Osteoblast (primary cell): Measurements from ENCODE around the gene CELSR1. TPM values are rescaled to one million over a fixed set of nuclear protein-coding genes. Genes with fewer than 3 reads are reported as not detected.

Source experiments
- DNase-seq: peaks from one replicate; pipeline ENCODE4 v3.0.0; 2011; ENCODE audit warnings: low spot score, mixed read lengths; ENCODE audit not compliant: insufficient read length; ENCODE audit errors: missing footprints
- H2AFZ ChIP-seq: 2 replicates; pipeline ENCODE4 v1.6.0; 2011; ENCODE audit warnings: mild to moderate bottlenecking, low read length
- H3K27ac ChIP-seq: 2 replicates; pipeline ENCODE4 v1.5.1; 2011; ENCODE audit warnings: mild to moderate bottlenecking, low read depth, low read length, moderate library complexity
- H3K27me3 ChIP-seq: 2 replicates; pipeline ENCODE4 v1.6.0; 2012; ENCODE audit warnings: mild to moderate bottlenecking, control low read depth, inconsistent platforms, low read length, moderate library complexity; ENCODE audit not compliant: insufficient read depth
- H3K36me3 ChIP-seq: 2 replicates; pipeline ENCODE4 v1.5.1; 2011; ENCODE audit warnings: mild to moderate bottlenecking, low read length, control low read depth, moderate library complexity; ENCODE audit not compliant: insufficient read depth
- H3K4me1 ChIP-seq: 2 replicates; pipeline ENCODE4 v1.5.1; 2011; ENCODE audit warnings: mild to moderate bottlenecking, low read length, control low read depth, moderate library complexity; ENCODE audit not compliant: insufficient read depth
- H3K4me2 ChIP-seq: 2 replicates; pipeline ENCODE4 v1.6.0; 2011; ENCODE audit warnings: mild to moderate bottlenecking, low read length; ENCODE audit not compliant: insufficient read depth
- H3K4me3 ChIP-seq: fragments of 200-600 bp; sonication (generic); 3 replicates; pipeline ENCODE4 v1.5.1; 2012; ENCODE audit warnings: mild to moderate bottlenecking, low read length, inconsistent platforms; ENCODE audit not compliant: insufficient read depth
- H3K79me2 ChIP-seq: 2 replicates; pipeline ENCODE4 v1.6.0; 2012; ENCODE audit warnings: mild to moderate bottlenecking, low read length, control low read depth, inconsistent platforms; ENCODE audit not compliant: insufficient read depth
- H3K9me3 ChIP-seq: 2 replicates; pipeline ENCODE4 v1.5.1; 2011; ENCODE audit warnings: low read depth, low read length, control low read depth
- H4K20me1 ChIP-seq: 2 replicates; pipeline ENCODE4 v1.6.0; 2012; ENCODE audit warnings: mild to moderate bottlenecking, low read length, control low read depth; ENCODE audit not compliant: insufficient read depth
- total RNA-seq: library from RNA; depleted of rRNA; stranded (reverse); fragments of >200 nt; gene quantifications from 2 replicates; pipeline ENCODE4 v1.2.3, GENCODE V29; 2012
- TF ChIP-seq, protein P1 (sequence below): IDR thresholded peaks from 2 replicates; pipeline ENCODE4 v1.5.1; 2011; ENCODE audit warnings: mild to moderate bottlenecking, low read depth, low read length, moderate library complexity; ENCODE audit errors: extremely low read depth

The CELSR1 gene
- total RNA-seq, 1 donor = 3.6 TPM

DNA sequence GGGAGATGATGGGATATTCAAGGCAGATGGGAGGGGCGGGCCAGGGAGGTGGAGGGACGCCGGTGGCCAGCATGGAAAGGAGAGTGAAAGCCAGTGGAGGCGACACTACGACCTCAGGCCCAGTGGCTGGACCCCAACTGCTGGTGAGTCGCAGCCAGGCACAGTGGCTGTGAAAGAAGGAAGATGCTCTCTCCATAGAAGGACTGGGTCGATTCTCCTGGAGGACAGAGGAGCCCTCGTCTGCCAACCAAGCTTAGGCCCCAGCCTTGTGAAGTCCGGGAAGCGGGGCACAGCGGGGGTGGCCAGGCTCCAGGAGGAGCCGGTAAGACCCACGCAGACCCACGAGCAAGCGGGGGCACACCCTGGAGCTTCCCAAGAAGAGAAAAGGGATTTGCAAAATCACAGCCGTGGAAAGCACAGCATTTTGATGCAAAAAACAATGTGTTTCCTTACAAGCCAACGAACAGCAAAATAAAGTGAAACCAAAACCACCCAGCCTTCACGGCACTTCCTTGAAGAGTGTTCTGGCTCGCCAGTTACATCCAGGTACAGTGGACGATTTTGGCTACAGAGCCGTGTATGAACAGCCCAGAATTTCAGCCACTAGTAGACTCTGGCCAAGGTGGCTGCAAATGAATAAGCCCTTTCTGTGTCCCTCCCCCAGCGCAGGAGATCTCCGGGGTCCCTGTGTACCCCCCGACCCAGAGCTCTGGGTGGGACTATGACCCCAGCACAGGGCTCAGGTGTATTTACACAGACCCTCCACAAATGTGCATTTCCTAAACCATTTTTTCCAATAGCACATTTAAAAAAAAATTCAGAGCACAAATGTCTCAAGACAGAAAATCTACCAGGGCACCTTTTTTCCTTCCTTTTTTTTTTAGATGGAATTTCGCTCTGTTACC, 105.0 kb downstream of the CELSR1 start:
- DNase-seq = no peak
- peak overlapping the region; percentile 68 for H2AFZ ChIP-seq
- H3K79me2 ChIP-seq = no peaks in the 10 kb centered on the region
- H3K36me3 ChIP-seq = no peaks in the 10 kb centered on the region
- peaks cover 14% of the 10 kb centered on the region for H3K27me3 ChIP-seq
- H3K27ac ChIP-seq = no peak overlapping the region
- TF ChIP-seq, protein P1, sequence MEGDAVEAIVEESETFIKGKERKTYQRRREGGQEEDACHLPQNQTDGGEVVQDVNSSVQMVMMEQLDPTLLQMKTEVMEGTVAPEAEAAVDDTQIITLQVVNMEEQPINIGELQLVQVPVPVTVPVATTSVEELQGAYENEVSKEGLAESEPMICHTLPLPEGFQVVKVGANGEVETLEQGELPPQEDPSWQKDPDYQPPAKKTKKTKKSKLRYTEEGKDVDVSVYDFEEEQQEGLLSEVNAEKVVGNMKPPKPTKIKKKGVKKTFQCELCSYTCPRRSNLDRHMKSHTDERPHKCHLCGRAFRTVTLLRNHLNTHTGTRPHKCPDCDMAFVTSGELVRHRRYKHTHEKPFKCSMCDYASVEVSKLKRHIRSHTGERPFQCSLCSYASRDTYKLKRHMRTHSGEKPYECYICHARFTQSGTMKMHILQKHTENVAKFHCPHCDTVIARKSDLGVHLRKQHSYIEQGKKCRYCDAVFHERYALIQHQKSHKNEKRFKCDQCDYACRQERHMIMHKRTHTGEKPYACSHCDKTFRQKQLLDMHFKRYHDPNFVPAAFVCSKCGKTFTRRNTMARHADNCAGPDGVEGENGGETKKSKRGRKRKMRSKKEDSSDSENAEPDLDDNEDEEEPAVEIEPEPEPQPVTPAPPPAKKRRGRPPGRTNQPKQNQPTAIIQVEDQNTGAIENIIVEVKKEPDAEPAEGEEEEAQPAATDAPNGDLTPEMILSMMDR = no peak
- no peaks in the 10 kb centered on the region for H3K9me3 ChIP-seq
- H3K4me3 ChIP-seq = peak overlapping the region; percentile 63
- H3K4me1 ChIP-seq = no peaks in the 10 kb centered on the region
- H4K20me1 ChIP-seq = no peaks in the 10 kb centered on the region
- H3K4me2 ChIP-seq = peak overlapping the region; percentile 79

DNA sequence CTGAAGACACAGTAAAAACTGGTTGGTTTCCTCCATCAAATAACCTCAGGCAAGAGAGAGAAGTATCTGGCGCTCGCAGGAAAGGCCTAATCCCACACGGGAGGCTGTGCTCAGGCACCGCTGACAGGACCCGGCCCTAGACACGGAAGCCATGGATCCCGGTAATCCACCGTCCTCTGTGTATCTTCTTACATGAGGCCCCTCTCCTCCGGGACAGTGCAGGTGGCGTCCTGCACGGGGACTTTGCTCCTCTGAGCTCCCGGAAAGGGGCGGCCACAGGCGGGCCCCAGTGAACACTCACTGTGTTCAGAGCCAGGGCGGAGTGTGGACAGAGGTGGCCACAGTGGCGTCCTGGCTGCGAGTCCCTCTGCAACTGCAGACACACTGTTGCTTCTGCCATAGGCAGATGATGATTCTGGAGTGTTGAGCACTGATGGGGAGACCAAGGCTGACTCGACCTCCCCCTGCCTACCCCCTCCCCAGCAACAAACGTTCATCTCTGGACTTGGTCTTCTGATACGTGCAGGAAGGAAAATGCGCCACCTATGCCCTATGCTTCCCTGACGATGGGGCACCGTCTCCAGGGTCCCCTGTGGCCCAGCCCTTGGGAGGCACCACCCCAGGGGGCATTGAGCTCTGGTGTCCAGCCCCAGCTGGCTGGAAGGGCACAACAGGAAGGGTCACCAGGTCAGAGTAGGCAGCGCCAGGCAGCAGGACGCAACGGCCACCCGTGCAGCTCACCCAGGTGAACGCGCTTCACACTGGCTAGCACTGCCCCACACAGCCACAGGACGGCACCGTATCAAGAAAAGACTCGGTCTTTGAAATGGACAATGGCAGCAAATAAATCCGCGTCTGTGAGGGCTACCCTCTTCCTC, 106.2 kb downstream of the CELSR1 start:
- H3K27ac ChIP-seq = no peak overlapping the region
- H3K4me3 ChIP-seq = no peak overlapping the region
- no peaks in the 10 kb centered on the region for H3K36me3 ChIP-seq
- H3K9me3 ChIP-seq = no peaks in the 10 kb centered on the region
- H4K20me1 ChIP-seq = no peaks in the 10 kb centered on the region
- DNase-seq = no peak
- H3K4me2 ChIP-seq = no peak overlapping the region
- no peaks in the 10 kb centered on the region for H3K79me2 ChIP-seq
- no peaks in the 10 kb centered on the region for H3K4me1 ChIP-seq
- peaks cover 14% of the 10 kb centered on the region for H3K27me3 ChIP-seq
- no peak overlapping the region for H2AFZ ChIP-seq
- TF ChIP-seq, protein P1 = no peak

- H3K27me3 ChIP-seq = peaks cover 14% of the 10 kb centered on the region
- peaks cover 4% of the 10 kb centered on the region for H3K4me1 ChIP-seq
- H3K4me3 ChIP-seq = no peak overlapping the region
- H3K4me2 ChIP-seq = no peak overlapping the region
- H3K79me2 ChIP-seq = no peaks in the 10 kb centered on the region
- no peaks in the 10 kb centered on the region for H3K9me3 ChIP-seq
- no peak for DNase-seq
- no peak overlapping the region for H3K27ac ChIP-seq
- no peaks in the 10 kb centered on the region for H3K36me3 ChIP-seq
- no peak overlapping the region for H2AFZ ChIP-seq
- TF ChIP-seq, protein P1 = no peak
- no peaks in the 10 kb centered on the region for H4K20me1 ChIP-seq
Measured at GRCh38 chr22:46429325-46429853, 108.0 kb downstream of the CELSR1 start.
